GM23338 (cell line): ENCODE data around the gene BCO1. TPM values are rescaled to one million over a fixed set of nuclear protein-coding genes. Genes with fewer than 3 reads are reported as not detected.

Experiments used
- ATAC-seq: fragments of 200-7000 bp; cut with Tn5 transposase; 3 replicates; pipeline ENCODE4 v1.9.1; 2020
- DNase-seq: peaks from one replicate; pipeline ENCODE4 v3.0.0-alpha.2; 2015; ENCODE audit warnings: low spot score
- H2AFZ ChIP-seq: fragments of 200-600 bp; sonication (generic); 2 replicates; pipeline ENCODE4 v1.8.0; 2016; ENCODE audit warnings: antibody characterized with exemption, mild to moderate bottlenecking, moderate library complexity
- H3F3A ChIP-seq: fragments of 200-600 bp; sonication (generic); replicated peaks from 2 replicates; pipeline ENCODE4 v1.8.0; 2017; ENCODE audit warnings: antibody characterized with exemption, mixed run types, low read depth
- H3K27ac ChIP-seq: fragments of 200-600 bp; sonication (generic); 2 replicates; pipeline ENCODE4 v1.6.1; 2016; ENCODE audit warnings: low read depth
- H3K27me3 ChIP-seq: fragments of 200-600 bp; sonication (generic); 2 replicates; pipeline ENCODE4 v1.8.0; 2016; ENCODE audit warnings: mild to moderate bottlenecking, mixed run types, moderate library complexity; ENCODE audit not compliant: insufficient read depth
- H3K36me3 ChIP-seq: fragments of 200-600 bp; sonication (generic); 2 replicates; pipeline ENCODE4 v1.8.0; 2016; ENCODE audit warnings: mild to moderate bottlenecking; ENCODE audit not compliant: insufficient read depth
- H3K4me1 ChIP-seq: fragments of 200-600 bp; sonication (generic); 2 replicates; pipeline ENCODE4 v1.8.0; 2016; ENCODE audit warnings: mild to moderate bottlenecking, moderate library complexity; ENCODE audit not compliant: insufficient read depth
- H3K4me2 ChIP-seq: fragments of 200-600 bp; sonication (generic); 2 replicates; pipeline ENCODE4 v1.7.1; 2017; ENCODE audit warnings: mixed run types
- H3K4me3 ChIP-seq: fragments of 200-600 bp; sonication (generic); 2 replicates; pipeline ENCODE4 v1.6.1; 2016; ENCODE audit warnings: mixed run types
- H3K79me2 ChIP-seq: fragments of 200-600 bp; sonication (generic); replicated peaks from 2 replicates; pipeline ENCODE4 v1.8.0; 2017; ENCODE audit warnings: mild to moderate bottlenecking; ENCODE audit not compliant: insufficient read depth
- H3K9me2 ChIP-seq: fragments of 200-600 bp; sonication (generic); 2 replicates; pipeline ENCODE4 v1.8.0; 2017; ENCODE audit not compliant: insufficient read depth
- H4K20me1 ChIP-seq: fragments of 200-600 bp; sonication (generic); replicated peaks from 2 replicates; pipeline ENCODE4 v1.8.0; 2017; ENCODE audit warnings: mild to moderate bottlenecking; ENCODE audit not compliant: insufficient read depth
- H3K27ac Mint-ChIP-seq: 2 replicates; pipeline ENCODE4 v1.8.0; 2020; ENCODE audit warnings: inconsistent platforms, mild to moderate bottlenecking, moderate library complexity, mixed read lengths
- H3K27me3 Mint-ChIP-seq: 3 replicates; pipeline ENCODE4 v1.8.0; 2022; ENCODE audit warnings: low read depth, mild to moderate bottlenecking, moderate library complexity, mixed read lengths, inconsistent platforms; ENCODE audit not compliant: insufficient read depth, poor library complexity
- H3K36me3 Mint-ChIP-seq: 3 replicates; pipeline ENCODE4 v1.8.0; 2021; ENCODE audit warnings: low read depth, mild to moderate bottlenecking, inconsistent platforms, moderate library complexity, mixed read lengths
- H3K4me1 Mint-ChIP-seq: 3 replicates; pipeline ENCODE4 v1.8.0; 2020; ENCODE audit warnings: mild to moderate bottlenecking, inconsistent platforms, mixed read lengths
- H3K4me3 Mint-ChIP-seq: 3 replicates; pipeline ENCODE4 v1.8.0; 2021; ENCODE audit warnings: moderate library complexity, mild to moderate bottlenecking, inconsistent platforms, mixed read lengths
- H3K9me3 Mint-ChIP-seq: 3 replicates; pipeline ENCODE4 v1.8.0; 2020; ENCODE audit warnings: moderate library complexity, mild to moderate bottlenecking, inconsistent platforms, mixed read lengths
- CTCF ChIP-seq, 2 experiments: fragments of 200-600 bp in 1 of 2; sonication (generic) in 1 of 2; conservative IDR thresholded peaks; 2 replicates each; pipeline versions ENCODE4 v1.5.1 to v1.6.1; 2016 to 2017; ENCODE audit warnings: antibody characterized with exemption in 2 of 2, low read depth in 2 of 2, mild to moderate bottlenecking in 2 of 2, moderate library complexity in 1 of 2
- ETS1 ChIP-seq: IDR thresholded peaks from 2 replicates; pipeline ENCODE4 v1.6.1; 2016; ENCODE audit warnings: antibody characterized with exemption
- EZH2 ChIP-seq: fragments of 200-600 bp; sonication (generic); IDR thresholded peaks from one replicate; pipeline ENCODE4 v1.8.0; 2017; ENCODE audit warnings: antibody characterized with exemption, mild to moderate bottlenecking, low read depth; ENCODE audit not compliant: unreplicated experiment
- EZH2phosphoT487 ChIP-seq: fragments of 200-600 bp; sonication (generic); IDR thresholded peaks from one replicate; pipeline ENCODE4 v1.8.1; 2018; ENCODE audit warnings: antibody characterized with exemption; ENCODE audit not compliant: unreplicated experiment
- JUNB ChIP-seq: IDR thresholded peaks from one replicate; pipeline ENCODE4 v1.6.1; 2016; ENCODE audit warnings: antibody characterized with exemption; ENCODE audit not compliant: unreplicated experiment
- POLR2AphosphoS5 ChIP-seq: IDR thresholded peaks from 2 replicates; pipeline ENCODE4 v1.6.1; 2016; ENCODE audit warnings: antibody characterized with exemption, low read depth
- REST ChIP-seq: IDR thresholded peaks from one replicate; pipeline ENCODE4 v1.6.1; 2018; ENCODE audit warnings: antibody characterized with exemption; ENCODE audit not compliant: unreplicated experiment
- ZNF114 ChIP-seq: fragments of 250-450 bp; sonication (Bioruptor Pico); IDR thresholded peaks from 2 replicates; pipeline ENCODE4 v1.5.0; 2020; ENCODE audit warnings: mild to moderate bottlenecking, moderate library complexity
- ZNF331 ChIP-seq: fragments of 250-450 bp; sonication (Bioruptor Pico); IDR thresholded peaks from 2 replicates; pipeline ENCODE4 v1.5.0; 2020; ENCODE audit warnings: low read depth, mild to moderate bottlenecking, moderate library complexity
- polyA plus RNA-seq: library from polyadenylated mRNA; unstranded; fragments of >200 nt; fragmentation: Nextera tagmentation; extraction: Ambion mirVana; gene quantifications from 2 replicates; pipeline ENCODE4 v1.2.1, GENCODE V29; 2016
- total RNA-seq: library from RNA; depleted of rRNA; stranded (reverse); fragments of >200 nt; shearing (Covaris generic); gene quantifications from 2 replicates; pipeline ENCODE4 v1.2.3, GENCODE V29; 2014

Gene BCO1
- total and polyA plus RNA-seq, 2 experiments from 2014 or later: 0.28 TPM; not detected in 1

GRCh38 chr16:81259916-81260315, 21.4 kb downstream of the BCO1 start:
- ATAC-seq (no peak), DNase-seq (no peak)
- no peaks in the 10 kb centered on the region for H3K36me3 Mint-ChIP-seq
- no peak overlapping the region for H3K4me2 ChIP-seq
- peaks cover 3% of the 10 kb centered on the region; the same call in 1 of the 2 replicates for H3K9me2 ChIP-seq
- no peak overlapping the region for H3K27ac ChIP-seq
- TF ChIP-seq EZH2 (no peak), JUNB (no peak), ETS1 (no peak), POLR2AphosphoS5 (no peak), EZH2phosphoT487 (no peak), ZNF331 (CRISPR knock-in tag) (no peak), REST (no peak), ZNF114 (CRISPR knock-in tag) (no peak)
- H4K20me1 ChIP-seq: no peaks in the 10 kb centered on the region
- no peaks in the 10 kb centered on the region for H3K27me3 ChIP-seq
- no peaks in the 10 kb centered on the region for H3K27me3 Mint-ChIP-seq
- no peaks in the 10 kb centered on the region for H3K4me1 Mint-ChIP-seq
- no peaks in the 10 kb centered on the region for H3K4me1 ChIP-seq
- no peaks in the 10 kb centered on the region for H3F3A ChIP-seq
- no peak overlapping the region for H3K4me3 Mint-ChIP-seq
- no peak overlapping the region for H2AFZ ChIP-seq
- no peaks in the 10 kb centered on the region for H3K36me3 ChIP-seq
- H3K27ac Mint-ChIP-seq: no peak overlapping the region
- no peaks in the 10 kb centered on the region for H3K79me2 ChIP-seq
- no peak overlapping the region for H3K4me3 ChIP-seq
- no peaks in the 10 kb centered on the region for H3K9me3 Mint-ChIP-seq

GRCh38 chr16:81261049-81261648, 22.7 kb downstream of the BCO1 start:
- H3K4me2 ChIP-seq: no peak overlapping the region
- no peaks in the 10 kb centered on the region for H3K4me1 ChIP-seq
- H3K9me2 ChIP-seq: peaks cover 3% of the 10 kb centered on the region; the same call in 1 of the 2 replicates
- TF ChIP-seq CTCF (conservative IDR thresholded peaks at IDR 0.05; ENCODE audit: low read depth in 2 of 2) (peak; percentile 71 to 72), EZH2 (no peak)
- no peaks in the 10 kb centered on the region for H3K27me3 Mint-ChIP-seq
- H3K36me3 ChIP-seq: no peaks in the 10 kb centered on the region
- no peaks in the 10 kb centered on the region for H4K20me1 ChIP-seq
- H2AFZ ChIP-seq: no peak overlapping the region
- no peaks in the 10 kb centered on the region for H3K4me1 Mint-ChIP-seq
- H3K27me3 ChIP-seq: no peaks in the 10 kb centered on the region
- no peaks in the 10 kb centered on the region for H3K9me3 Mint-ChIP-seq
- no peaks in the 10 kb centered on the region for H3F3A ChIP-seq
- no peaks in the 10 kb centered on the region for H3K36me3 Mint-ChIP-seq
- no peaks in the 10 kb centered on the region for H3K79me2 ChIP-seq
- DNase-seq (peak; percentile 61), ATAC-seq (peak; percentile 59)
- H3K27ac ChIP-seq: no peak overlapping the region
- H3K4me3 Mint-ChIP-seq: no peak overlapping the region
- H3K27ac Mint-ChIP-seq: no peak overlapping the region
- no peak overlapping the region for H3K4me3 ChIP-seq
